ENCODE measurements around the gene PNMA8A. TPM values are rescaled to one million over a fixed set of nuclear protein-coding genes. Genes with fewer than 3 reads are reported as not detected.

PNMA8A gene
- total and polyA plus RNA-seq, 2 of the 8 experiments (the other 6 are each of a cell fraction or from before 2014, with no cell fraction given): 10.0 to 22.8 TPM

DNA sequence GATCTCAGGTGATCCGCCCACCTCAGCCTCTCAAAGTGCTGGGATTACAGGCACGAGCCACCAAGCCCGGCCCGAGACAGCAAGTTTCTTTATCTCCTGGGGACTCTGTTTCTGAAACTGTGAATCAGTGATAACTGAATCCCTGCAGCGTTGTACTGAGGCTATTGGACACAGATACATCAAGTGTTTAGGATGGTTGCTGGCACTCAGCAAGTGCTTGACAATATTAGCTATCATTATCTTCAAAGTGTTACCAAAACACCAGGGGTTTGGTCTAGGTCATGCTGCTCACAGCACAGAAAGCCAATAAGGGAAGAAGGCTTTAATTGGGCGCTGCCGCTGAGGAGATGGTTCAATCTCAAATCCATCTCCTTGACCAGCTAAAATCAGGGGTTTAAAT is 22.1 kb downstream of the PNMA8A start (continued):
- TF ChIP-seq, protein P1, sequence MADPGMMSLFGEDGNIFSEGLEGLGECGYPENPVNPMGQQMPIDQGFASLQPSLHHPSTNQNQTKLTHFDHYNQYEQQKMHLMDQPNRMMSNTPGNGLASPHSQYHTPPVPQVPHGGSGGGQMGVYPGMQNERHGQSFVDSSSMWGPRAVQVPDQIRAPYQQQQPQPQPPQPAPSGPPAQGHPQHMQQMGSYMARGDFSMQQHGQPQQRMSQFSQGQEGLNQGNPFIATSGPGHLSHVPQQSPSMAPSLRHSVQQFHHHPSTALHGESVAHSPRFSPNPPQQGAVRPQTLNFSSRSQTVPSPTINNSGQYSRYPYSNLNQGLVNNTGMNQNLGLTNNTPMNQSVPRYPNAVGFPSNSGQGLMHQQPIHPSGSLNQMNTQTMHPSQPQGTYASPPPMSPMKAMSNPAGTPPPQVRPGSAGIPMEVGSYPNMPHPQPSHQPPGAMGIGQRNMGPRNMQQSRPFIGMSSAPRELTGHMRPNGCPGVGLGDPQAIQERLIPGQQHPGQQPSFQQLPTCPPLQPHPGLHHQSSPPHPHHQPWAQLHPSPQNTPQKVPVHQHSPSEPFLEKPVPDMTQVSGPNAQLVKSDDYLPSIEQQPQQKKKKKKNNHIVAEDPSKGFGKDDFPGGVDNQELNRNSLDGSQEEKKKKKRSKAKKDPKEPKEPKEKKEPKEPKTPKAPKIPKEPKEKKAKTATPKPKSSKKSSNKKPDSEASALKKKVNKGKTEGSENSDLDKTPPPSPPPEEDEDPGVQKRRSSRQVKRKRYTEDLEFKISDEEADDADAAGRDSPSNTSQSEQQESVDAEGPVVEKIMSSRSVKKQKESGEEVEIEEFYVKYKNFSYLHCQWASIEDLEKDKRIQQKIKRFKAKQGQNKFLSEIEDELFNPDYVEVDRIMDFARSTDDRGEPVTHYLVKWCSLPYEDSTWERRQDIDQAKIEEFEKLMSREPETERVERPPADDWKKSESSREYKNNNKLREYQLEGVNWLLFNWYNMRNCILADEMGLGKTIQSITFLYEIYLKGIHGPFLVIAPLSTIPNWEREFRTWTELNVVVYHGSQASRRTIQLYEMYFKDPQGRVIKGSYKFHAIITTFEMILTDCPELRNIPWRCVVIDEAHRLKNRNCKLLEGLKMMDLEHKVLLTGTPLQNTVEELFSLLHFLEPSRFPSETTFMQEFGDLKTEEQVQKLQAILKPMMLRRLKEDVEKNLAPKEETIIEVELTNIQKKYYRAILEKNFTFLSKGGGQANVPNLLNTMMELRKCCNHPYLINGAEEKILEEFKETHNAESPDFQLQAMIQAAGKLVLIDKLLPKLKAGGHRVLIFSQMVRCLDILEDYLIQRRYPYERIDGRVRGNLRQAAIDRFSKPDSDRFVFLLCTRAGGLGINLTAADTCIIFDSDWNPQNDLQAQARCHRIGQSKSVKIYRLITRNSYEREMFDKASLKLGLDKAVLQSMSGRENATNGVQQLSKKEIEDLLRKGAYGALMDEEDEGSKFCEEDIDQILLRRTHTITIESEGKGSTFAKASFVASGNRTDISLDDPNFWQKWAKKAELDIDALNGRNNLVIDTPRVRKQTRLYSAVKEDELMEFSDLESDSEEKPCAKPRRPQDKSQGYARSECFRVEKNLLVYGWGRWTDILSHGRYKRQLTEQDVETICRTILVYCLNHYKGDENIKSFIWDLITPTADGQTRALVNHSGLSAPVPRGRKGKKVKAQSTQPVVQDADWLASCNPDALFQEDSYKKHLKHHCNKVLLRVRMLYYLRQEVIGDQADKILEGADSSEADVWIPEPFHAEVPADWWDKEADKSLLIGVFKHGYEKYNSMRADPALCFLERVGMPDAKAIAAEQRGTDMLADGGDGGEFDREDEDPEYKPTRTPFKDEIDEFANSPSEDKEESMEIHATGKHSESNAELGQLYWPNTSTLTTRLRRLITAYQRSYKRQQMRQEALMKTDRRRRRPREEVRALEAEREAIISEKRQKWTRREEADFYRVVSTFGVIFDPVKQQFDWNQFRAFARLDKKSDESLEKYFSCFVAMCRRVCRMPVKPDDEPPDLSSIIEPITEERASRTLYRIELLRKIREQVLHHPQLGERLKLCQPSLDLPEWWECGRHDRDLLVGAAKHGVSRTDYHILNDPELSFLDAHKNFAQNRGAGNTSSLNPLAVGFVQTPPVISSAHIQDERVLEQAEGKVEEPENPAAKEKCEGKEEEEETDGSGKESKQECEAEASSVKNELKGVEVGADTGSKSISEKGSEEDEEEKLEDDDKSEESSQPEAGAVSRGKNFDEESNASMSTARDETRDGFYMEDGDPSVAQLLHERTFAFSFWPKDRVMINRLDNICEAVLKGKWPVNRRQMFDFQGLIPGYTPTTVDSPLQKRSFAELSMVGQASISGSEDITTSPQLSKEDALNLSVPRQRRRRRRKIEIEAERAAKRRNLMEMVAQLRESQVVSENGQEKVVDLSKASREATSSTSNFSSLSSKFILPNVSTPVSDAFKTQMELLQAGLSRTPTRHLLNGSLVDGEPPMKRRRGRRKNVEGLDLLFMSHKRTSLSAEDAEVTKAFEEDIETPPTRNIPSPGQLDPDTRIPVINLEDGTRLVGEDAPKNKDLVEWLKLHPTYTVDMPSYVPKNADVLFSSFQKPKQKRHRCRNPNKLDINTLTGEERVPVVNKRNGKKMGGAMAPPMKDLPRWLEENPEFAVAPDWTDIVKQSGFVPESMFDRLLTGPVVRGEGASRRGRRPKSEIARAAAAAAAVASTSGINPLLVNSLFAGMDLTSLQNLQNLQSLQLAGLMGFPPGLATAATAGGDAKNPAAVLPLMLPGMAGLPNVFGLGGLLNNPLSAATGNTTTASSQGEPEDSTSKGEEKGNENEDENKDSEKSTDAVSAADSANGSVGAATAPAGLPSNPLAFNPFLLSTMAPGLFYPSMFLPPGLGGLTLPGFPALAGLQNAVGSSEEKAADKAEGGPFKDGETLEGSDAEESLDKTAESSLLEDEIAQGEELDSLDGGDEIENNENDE (IDR thresholded peaks at IDR 0.05; ENCODE audit: insufficient replicate concordance, low read length): no peak
- no peak for TF ChIP-seq CHD1 (IDR thresholded peaks at IDR 0.05; ENCODE audit: low read depth, low read length)
- TF ChIP-seq, protein P2, sequence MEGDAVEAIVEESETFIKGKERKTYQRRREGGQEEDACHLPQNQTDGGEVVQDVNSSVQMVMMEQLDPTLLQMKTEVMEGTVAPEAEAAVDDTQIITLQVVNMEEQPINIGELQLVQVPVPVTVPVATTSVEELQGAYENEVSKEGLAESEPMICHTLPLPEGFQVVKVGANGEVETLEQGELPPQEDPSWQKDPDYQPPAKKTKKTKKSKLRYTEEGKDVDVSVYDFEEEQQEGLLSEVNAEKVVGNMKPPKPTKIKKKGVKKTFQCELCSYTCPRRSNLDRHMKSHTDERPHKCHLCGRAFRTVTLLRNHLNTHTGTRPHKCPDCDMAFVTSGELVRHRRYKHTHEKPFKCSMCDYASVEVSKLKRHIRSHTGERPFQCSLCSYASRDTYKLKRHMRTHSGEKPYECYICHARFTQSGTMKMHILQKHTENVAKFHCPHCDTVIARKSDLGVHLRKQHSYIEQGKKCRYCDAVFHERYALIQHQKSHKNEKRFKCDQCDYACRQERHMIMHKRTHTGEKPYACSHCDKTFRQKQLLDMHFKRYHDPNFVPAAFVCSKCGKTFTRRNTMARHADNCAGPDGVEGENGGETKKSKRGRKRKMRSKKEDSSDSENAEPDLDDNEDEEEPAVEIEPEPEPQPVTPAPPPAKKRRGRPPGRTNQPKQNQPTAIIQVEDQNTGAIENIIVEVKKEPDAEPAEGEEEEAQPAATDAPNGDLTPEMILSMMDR (IDR thresholded peaks at IDR 0.05; ENCODE audit: control extremely low read depth in 1 of 3, insufficient read depth in 1 of 3, low read depth in 1 of 3, low read length in 3 of 3): no peak

All from H1 (cell line).